ENCODE results near the gene SMS.

DNA sequence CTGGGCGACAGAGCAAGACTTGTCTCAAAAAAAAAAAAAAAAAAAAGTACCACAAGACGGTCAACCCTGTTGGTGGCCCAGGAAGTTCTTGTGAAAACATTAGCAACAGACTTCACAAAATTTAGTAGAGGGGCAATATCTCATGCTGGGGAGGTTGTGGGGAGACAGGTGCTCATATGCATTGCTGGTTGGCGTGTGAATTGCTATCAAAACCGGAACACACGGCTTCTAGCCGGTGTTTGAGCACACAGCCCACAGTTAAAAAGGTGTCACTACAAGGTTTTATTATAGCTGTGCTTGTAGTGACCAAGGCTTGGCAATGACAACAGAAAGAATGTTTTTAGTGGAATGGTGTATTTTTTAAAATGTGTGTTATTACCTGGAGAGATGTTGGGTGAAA is 41.8 kb downstream of the SMS start:
- TF ChIP-seq, protein P1, sequence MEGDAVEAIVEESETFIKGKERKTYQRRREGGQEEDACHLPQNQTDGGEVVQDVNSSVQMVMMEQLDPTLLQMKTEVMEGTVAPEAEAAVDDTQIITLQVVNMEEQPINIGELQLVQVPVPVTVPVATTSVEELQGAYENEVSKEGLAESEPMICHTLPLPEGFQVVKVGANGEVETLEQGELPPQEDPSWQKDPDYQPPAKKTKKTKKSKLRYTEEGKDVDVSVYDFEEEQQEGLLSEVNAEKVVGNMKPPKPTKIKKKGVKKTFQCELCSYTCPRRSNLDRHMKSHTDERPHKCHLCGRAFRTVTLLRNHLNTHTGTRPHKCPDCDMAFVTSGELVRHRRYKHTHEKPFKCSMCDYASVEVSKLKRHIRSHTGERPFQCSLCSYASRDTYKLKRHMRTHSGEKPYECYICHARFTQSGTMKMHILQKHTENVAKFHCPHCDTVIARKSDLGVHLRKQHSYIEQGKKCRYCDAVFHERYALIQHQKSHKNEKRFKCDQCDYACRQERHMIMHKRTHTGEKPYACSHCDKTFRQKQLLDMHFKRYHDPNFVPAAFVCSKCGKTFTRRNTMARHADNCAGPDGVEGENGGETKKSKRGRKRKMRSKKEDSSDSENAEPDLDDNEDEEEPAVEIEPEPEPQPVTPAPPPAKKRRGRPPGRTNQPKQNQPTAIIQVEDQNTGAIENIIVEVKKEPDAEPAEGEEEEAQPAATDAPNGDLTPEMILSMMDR (conservative IDR thresholded peaks at IDR 0.05 in 1 of 2, IDR thresholded peaks at IDR 0.05 in 1 of 2; ENCODE audit: low read depth in 1 of 2, low read length in 2 of 2) = no peak
- TF ChIP-seq EZH2 (IDR thresholded peaks at IDR 0.05; ENCODE audit: low read length, missing control alignments) = no peak
